Smooth muscle cell of the umbilical artery (primary cell): ENCODE results near the gene RNASEH2C. TPM values are rescaled to one million over a fixed set of nuclear protein-coding genes. Genes with fewer than 3 reads are reported as not detected.

ENCODE experiments used
- total RNA-seq: library from RNA; depleted of rRNA; stranded (reverse); fragments of >200 nt; gene quantifications from 2 replicates; pipeline ENCODE4 v1.2.3, GENCODE V29; 2014

The RNASEH2C gene
- total RNA-seq, result 17.3 and 52.9 TPM in 2 replicates

DNA sequence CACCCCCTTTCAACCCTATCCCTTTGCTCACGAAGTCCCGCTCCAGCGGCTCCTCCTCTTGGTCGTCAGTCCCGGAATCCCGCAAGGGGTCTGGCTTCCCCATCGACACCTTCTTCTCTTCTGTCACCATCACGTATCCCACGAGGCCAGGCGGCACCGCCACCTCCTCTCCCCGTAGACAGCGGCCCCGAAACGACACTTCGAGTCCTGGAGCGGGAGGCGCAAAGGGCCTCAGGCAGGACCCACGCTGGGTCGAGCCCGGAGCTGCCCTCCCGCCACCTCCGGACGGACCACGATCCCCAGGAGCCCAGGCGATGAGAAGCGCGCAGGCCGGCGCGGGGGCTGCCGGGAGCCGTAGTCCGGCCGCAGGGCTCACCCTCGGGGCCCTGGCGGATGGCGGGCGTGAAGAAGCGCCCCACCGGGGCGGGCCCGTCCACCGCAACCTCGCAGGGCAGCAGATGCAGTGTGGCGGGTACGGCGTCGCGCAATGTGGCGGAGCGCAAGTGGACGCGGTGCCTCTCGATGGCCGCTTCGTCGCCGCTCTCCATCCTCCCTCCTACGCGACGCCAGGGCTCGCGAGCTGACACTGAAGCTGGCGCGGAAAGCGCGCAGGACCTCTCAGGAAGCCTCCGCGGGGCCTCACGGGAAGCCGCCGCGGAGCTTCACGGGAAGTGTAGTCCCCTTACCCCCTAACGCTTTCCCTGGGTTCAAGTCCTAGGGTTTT lies at the start of gene RNASEH2C:
Gene RNASEH2C (minus strand): TSS at position 588 of the 724 bp plus-strand sequence. CDS start 40 bp downstream, at position 548.

DNA sequence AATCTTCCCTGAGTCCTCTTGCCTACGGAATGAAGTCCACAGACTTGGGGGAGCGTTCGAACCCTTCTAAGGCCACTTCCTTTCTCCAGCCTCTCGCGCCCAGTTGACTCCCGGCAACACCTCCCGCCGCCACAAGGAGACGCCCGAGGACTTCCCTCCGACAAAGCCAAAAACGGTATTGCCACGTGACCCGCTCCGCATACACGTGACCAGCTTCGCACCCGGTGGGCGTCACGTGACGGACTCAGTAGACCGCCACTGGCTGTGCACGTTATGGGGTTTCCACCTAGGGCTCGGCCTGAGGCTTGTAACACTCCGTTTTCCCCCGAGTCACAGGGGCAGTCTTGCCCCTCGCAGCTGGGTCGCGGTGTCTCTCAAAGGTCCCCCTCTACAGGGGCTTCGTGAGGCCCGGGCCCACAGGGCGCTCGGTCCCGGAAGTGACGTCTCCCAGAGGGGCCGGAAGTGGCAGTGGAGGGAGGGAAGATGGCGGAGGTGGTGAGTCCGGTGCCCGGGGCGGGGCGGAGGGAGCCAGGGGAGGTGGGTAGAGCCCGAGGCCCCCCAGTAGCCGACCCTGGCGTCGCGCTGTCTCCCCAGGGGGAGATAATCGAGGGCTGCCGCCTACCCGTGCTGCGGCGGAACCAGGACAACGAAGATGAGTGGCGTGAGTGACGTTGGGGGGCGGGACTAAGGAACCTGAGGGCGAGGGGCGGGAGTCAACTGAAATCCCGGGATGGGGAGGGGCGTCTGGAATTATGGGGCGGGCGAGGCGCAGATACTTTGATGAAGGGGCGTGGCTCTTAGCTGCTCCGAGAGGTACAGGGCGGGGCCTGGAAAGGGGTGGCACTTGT lies 8.6 kb downstream of the RNASEH2C start, which contains the start of gene KAT5:
Gene KAT5 (plus strand): TSS at position 468 of the 848 bp plus-strand sequence. CDS start 16 bp downstream, at position 484.

Other genes starting within 250 kb of the RNASEH2C start
- gene MALAT1, start 221.8 kb downstream of the RNASEH2C start, total RNA-seq, result 11,132 and 13,288 TPM in 2 replicates
- 91.8 and 103 TPM in 2 replicates for gene SCYL1, start 195.7 kb downstream of the RNASEH2C start, total RNA-seq
- gene LTBP3, start 162.4 kb downstream of the RNASEH2C start, total RNA-seq, result 140 and 192 TPM in 2 replicates
- gene ZNRD2, start 150.3 kb downstream of the RNASEH2C start, total RNA-seq, result 37.7 and 43.6 TPM in 2 replicates
- gene FAM89B, start 148.3 kb downstream of the RNASEH2C start, total RNA-seq, result 27.3 and 34.8 TPM in 2 replicates
- gene EHBP1L1, start 144.7 kb downstream of the RNASEH2C start, total RNA-seq, result 69.5 and 103 TPM in 2 replicates
- gene KCNK7, start 125.0 kb downstream of the RNASEH2C start, total RNA-seq, result 0.09 and 0.30 TPM in 2 replicates
- 16.3 and 33.3 TPM in 2 replicates for gene MAP3K11, start 106.6 kb downstream of the RNASEH2C start, total RNA-seq
- gene PCNX3, start 105.0 kb downstream of the RNASEH2C start, total RNA-seq, result 17.2 and 35.6 TPM in 2 replicates
- 17.2 and 37.5 TPM in 2 replicates for gene SIPA1, start 82.7 kb downstream of the RNASEH2C start, total RNA-seq
- gene RELA, start 57.9 kb downstream of the RNASEH2C start, total RNA-seq, result 18.1 and 22.8 TPM in 2 replicates
- gene KAT5, start 8.5 kb downstream of the RNASEH2C start, total RNA-seq, result 28.3 and 33.3 TPM in 2 replicates
- 8.3 and 11.2 TPM in 2 replicates for gene AP5B1, start 60.2 kb upstream of the RNASEH2C start, total RNA-seq
- not detected in 2 replicates for gene OVOL1, start 66.3 kb upstream of the RNASEH2C start, total RNA-seq
- gene SNX32, start 113.2 kb upstream of the RNASEH2C start, total RNA-seq, result 0.92 and 1.8 TPM in 2 replicates
- 802 and 1,540 TPM in 2 replicates for gene CFL1, start 137.4 kb upstream of the RNASEH2C start, total RNA-seq
- 42.3 and 44.8 TPM in 2 replicates for gene MUS81, start 139.6 kb upstream of the RNASEH2C start, total RNA-seq
- gene EFEMP2, start 152.0 kb upstream of the RNASEH2C start, total RNA-seq, result 90.3 and 91.1 TPM in 2 replicates
- not detected in 2 replicates for gene CTSW, start 159.0 kb upstream of the RNASEH2C start, total RNA-seq
- 144 and 150 TPM in 2 replicates for gene FIBP, start 167.7 kb upstream of the RNASEH2C start, total RNA-seq
- gene CCDC85B, start 169.9 kb upstream of the RNASEH2C start, total RNA-seq, result 34.0 and 44.2 TPM in 2 replicates
- gene FOSL1, start 179.6 kb upstream of the RNASEH2C start, total RNA-seq, result 6.2 and 31.1 TPM in 2 replicates
- gene C11orf68, start 198.3 kb upstream of the RNASEH2C start, total RNA-seq, result 21.1 and 28.4 TPM in 2 replicates
- 124 and 149 TPM in 2 replicates for gene DRAP1, start 198.6 kb upstream of the RNASEH2C start, total RNA-seq
- not detected in 2 replicates for gene TSGA10IP, start 224.7 kb upstream of the RNASEH2C start, total RNA-seq
- 34.1 and 39.3 TPM in 2 replicates for gene SART1, start 240.9 kb upstream of the RNASEH2C start, total RNA-seq